GM12878 (cell line): ENCODE measurements around the gene CP.

ENCODE experiments used
- ESRRA ChIP-seq: IDR thresholded peaks from 2 replicates; pipeline ENCODE4 v1.6.1; 2012; ENCODE audit warnings: mild to moderate bottlenecking, low read length, improper control_type of control experiment
- EZH2 ChIP-seq: IDR thresholded peaks from 2 replicates; pipeline ENCODE4 v1.6.1; 2012; ENCODE audit warnings: low read depth, mild to moderate bottlenecking, control low read depth, inconsistent platforms, low read length, borderline replicate concordance; ENCODE audit not compliant: control insufficient read depth
- TF ChIP-seq, protein P1 (sequence below), 3 experiments: IDR thresholded peaks in 2 of 3; conservative IDR thresholded peaks in 1 of 3; 2 replicates each; pipeline ENCODE4 v1.5.1; 2011; ENCODE audit warnings: low read depth in 3 of 3, low read length in 3 of 3, mild to moderate bottlenecking in 3 of 3, control low read depth in 2 of 3, moderate library complexity in 2 of 3, inconsistent platforms in 1 of 3, mixed read lengths in 1 of 3; ENCODE audit not compliant: control insufficient read depth in 2 of 3, insufficient read depth in 1 of 3; ENCODE audit errors: extremely low read depth in 1 of 3

DNA sequence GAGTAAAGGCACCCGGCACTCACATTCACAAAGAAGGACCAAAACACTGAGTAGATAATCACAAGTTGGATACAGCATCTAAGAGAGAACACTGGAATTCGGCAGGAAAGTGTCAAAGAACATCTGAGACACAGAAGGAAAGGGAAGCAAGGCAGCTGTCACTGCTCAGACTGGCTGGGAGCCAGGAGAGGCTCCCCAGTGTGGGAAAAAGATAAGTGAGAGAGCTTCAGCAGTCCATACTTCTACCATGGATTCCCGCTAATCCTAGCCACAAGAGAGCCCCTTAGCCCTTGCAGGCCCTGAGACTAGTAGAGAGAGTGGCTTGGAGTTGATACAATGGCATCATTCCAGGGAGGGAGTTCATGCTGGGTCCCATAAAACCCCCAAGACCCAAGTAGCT, 36.7 kb upstream of the CP start:
- no peak for TF ChIP-seq ESRRA
- TF ChIP-seq, protein P1, sequence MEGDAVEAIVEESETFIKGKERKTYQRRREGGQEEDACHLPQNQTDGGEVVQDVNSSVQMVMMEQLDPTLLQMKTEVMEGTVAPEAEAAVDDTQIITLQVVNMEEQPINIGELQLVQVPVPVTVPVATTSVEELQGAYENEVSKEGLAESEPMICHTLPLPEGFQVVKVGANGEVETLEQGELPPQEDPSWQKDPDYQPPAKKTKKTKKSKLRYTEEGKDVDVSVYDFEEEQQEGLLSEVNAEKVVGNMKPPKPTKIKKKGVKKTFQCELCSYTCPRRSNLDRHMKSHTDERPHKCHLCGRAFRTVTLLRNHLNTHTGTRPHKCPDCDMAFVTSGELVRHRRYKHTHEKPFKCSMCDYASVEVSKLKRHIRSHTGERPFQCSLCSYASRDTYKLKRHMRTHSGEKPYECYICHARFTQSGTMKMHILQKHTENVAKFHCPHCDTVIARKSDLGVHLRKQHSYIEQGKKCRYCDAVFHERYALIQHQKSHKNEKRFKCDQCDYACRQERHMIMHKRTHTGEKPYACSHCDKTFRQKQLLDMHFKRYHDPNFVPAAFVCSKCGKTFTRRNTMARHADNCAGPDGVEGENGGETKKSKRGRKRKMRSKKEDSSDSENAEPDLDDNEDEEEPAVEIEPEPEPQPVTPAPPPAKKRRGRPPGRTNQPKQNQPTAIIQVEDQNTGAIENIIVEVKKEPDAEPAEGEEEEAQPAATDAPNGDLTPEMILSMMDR (IDR thresholded peaks at IDR 0.05 in 2 of 3, conservative IDR thresholded peaks at IDR 0.05 in 1 of 3; ENCODE audit: control insufficient read depth in 2 of 3, extremely low read depth in 1 of 3, insufficient read depth in 1 of 3, low read depth in 3 of 3, low read length in 3 of 3): no peak
- no peak for TF ChIP-seq EZH2
